ENCODE results near the gene SMARCD1. TPM values are rescaled to one million over a fixed set of nuclear protein-coding genes. Genes with fewer than 3 reads are reported as not detected.

Gene SMARCD1
- total and polyA plus RNA-seq, 9 of the 15 experiments (the other 6 are each of a cell fraction or from before 2014, with no cell fraction given) = 0.86 to 91.7 (median 48.0) TPM

- peak within 1 kb of the TSS; percentile 69 for H3K4me2 ChIP-seq (ENCODE audit: insufficient read depth, low read length)
- H3K9me1 ChIP-seq (ENCODE audit: control insufficient read depth, insufficient read depth, low read length) = no peaks in the 10 kb centered on the region
- H3K4me1 ChIP-seq (replicated peaks in 1 of 2; ENCODE audit: control insufficient read depth in 2 of 2, insufficient read depth in 2 of 2, low read length in 2 of 2) = peaks cover 11 to 30% of the 10 kb centered on the region in 2 experiments; a peak in 4 of 5 replicates
- ChIA-PET CTCF (ENCODE audit: low intra/inter-chr PET ratio) (interaction anchor here (0.6 to 3.0 kb wide), 4 partner anchors 17 to 83 kb away, joined by 3 to 31 read pairs (median 3); no protein-coding TSS in a partner anchor), POLR2A (interaction anchor here (0.9 kb wide), 1 partner anchor 28 kb away, joined by 3 read pairs; no protein-coding TSS in a partner anchor)
- peaks cover 28% of the 10 kb centered on the region for H4K20me1 ChIP-seq (replicated peaks; ENCODE audit: control insufficient read depth, insufficient read depth, low read length)
- intact Hi-C loops (cut with micrococcal nuclease) (loop anchor here (1.0 to 5.0 kb wide), 3 partner anchors 18 to 280 kb away; no protein-coding TSS in a partner anchor), in situ Hi-C loops (cut with MboI) (loop anchor here (5.0 kb wide), 1 partner anchor 280 kb away; no protein-coding TSS in a partner anchor)
- H3K9ac ChIP-seq (ENCODE audit: insufficient read depth in 1 of 2, low read depth in 2 of 2, low read length in 2 of 2) = peak within 1 kb of the TSS in 1 of 2 experiments; percentile 79; a peak in 2 of 4 replicates
- H3K27me3 ChIP-seq (ENCODE audit: control insufficient read depth in 2 of 2, insufficient read depth in 2 of 2, low read length in 2 of 2) = peaks cover 17 to 54% of the 10 kb centered on the region in 2 experiments; a peak in 4 of 5 replicates
- peak; percentile 53 to 83 (median 70) for DNase-seq (ENCODE audit: extremely low read depth in 1 of 4, low spot score in 3 of 4)
- ATAC-seq = peak; percentile 87
- no peaks in the 10 kb centered on the region for H3K79me2 ChIP-seq (ENCODE audit: control insufficient read depth, insufficient read depth, low read length)
- WGBS (ENCODE audit: insufficient coverage, low coverage, missing lambda C conversion rate) = 4% methylated on average over 42 of the region's 88 CpGs
- H3K27ac ChIP-seq (ENCODE audit: extremely low read depth, low read depth, low read length) = no peak within 1 kb of the TSS
- no peaks in the 10 kb centered on the region for H3K9me3 ChIP-seq (replicated peaks; ENCODE audit: control insufficient read depth, insufficient read depth, low read depth, low read length)
- H3K36me3 ChIP-seq (ENCODE audit: control insufficient read depth, insufficient read depth, low read length) = no peaks in the 10 kb centered on the region
- FAIRE-seq = no peak
- no TSS peak for BruUV-seq (replicated peaks)
- peak within 1 kb of the TSS; percentile 47 for H2AFZ ChIP-seq (ENCODE audit: low read depth, low read length)
- peak within 1 kb of the TSS; percentile 47 for H3K4me3 ChIP-seq
- TF ChIP-seq THAP7 (CRISPR knock-in tag; IDR thresholded peaks at IDR 0.05) (no peak), PHF8 (IDR thresholded peaks at IDR 0.05; ENCODE audit: borderline replicate concordance, low read length) (peak; percentile 29; the same call in 1 of the 2 replicates), CTBP1 (IDR thresholded peaks at IDR 0.05; ENCODE audit: borderline replicate concordance) (0 out of 2 replicates have a peak, but pooled peaks have one; percentile 46), POLR2G (IDR thresholded peaks at IDR 0.05; ENCODE audit: low read depth, low read length) (peak; percentile 35; the same call in 1 of the 2 replicates), MAZ (CRISPR knock-in tag; conservative IDR thresholded peaks at IDR 0.05 in 1 of 2, IDR thresholded peaks at IDR 0.05 in 1 of 2) (0 out of 4 replicates have a peak, but pooled peaks of 1 of the 2 experiments have one; percentile 37), ELF4 (CRISPR knock-in tag; IDR thresholded peaks at IDR 0.05) (0 out of 2 replicates have a peak, but pooled peaks have one; percentile 28), NFXL1 (CRISPR knock-in tag; IDR thresholded peaks at IDR 0.05) (no peak), MAX (CRISPR knock-in tag; IDR thresholded peaks at IDR 0.05) (peak; percentile 60), RBM39 (optimal IDR thresholded peaks at IDR 0.05; ENCODE audit: low read depth, low read length) (no peak), NRF1 (conservative IDR thresholded peaks at IDR 0.05 in 1 of 2, IDR thresholded peaks at IDR 0.05 in 1 of 2) (peak; percentile 85 to 86), ZNF740 (CRISPR knock-in tag; IDR thresholded peaks at IDR 0.05) (0 out of 2 replicates have a peak, but pooled peaks have one; percentile 55), ZNF740 (tag; IDR thresholded peaks at IDR 0.05) (no peak), CREB3L1 (IDR thresholded peaks at IDR 0.05; ENCODE audit: borderline replicate concordance, low read depth) (no peak), RBFOX2 (IDR thresholded peaks at IDR 0.05; ENCODE audit: low read depth, low read length) (peak; percentile 26; the same call in 1 of the 2 replicates), CXXC5 (CRISPR knock-in tag; IDR thresholded peaks at IDR 0.05) (peak; percentile 39; the same call in 1 of the 2 replicates), PHF20 (IDR thresholded peaks at IDR 0.05; ENCODE audit: partially characterized antibody) (peak; percentile 20), ZNF263 (CRISPR knock-in tag; IDR thresholded peaks at IDR 0.05; ENCODE audit: borderline replicate concordance) (no peak)
These were observed 27.9 kb upstream of the SMARCD1 start, which contains the start of gene ASIC1 for GRCh38 chr12:50057000-50057841. TSS of gene ASIC1 (plus strand) at chr12:50057596. CDS start at chr12:50058767, 1,171 bp downstream.

All from K562 (cell line).